ENCODE results near the gene ZER1. TPM values are rescaled to one million over a fixed set of nuclear protein-coding genes. Genes with fewer than 3 reads are reported as not detected.
A peak's percentile ranks its signal among the peaks of the same experiment; 100 is the strongest.

Gene ZER1
- total and polyA plus RNA-seq, 2 of the 8 experiments (the other 6 are each of a cell fraction or from before 2014, with no cell fraction given), result 20.5 to 26.6 TPM

- H3K9me3 ChIP-seq (ENCODE audit: insufficient read depth in 2 of 2, low read depth in 1 of 2, low read length in 1 of 2), result no peaks in the 10 kb centered on the region
- H2BK12ac ChIP-seq (ENCODE audit: low read depth, low read length), result no peak overlapping the region
- H3K56ac ChIP-seq (replicated peaks; ENCODE audit: insufficient read length, low read depth, low read length), result no peak overlapping the region
- H3K27me3 ChIP-seq (replicated peaks in 1 of 4; ENCODE audit: control insufficient read depth in 3 of 4, extremely low read depth in 1 of 4, insufficient read depth in 3 of 4, low read length in 3 of 4), result no peaks in the 10 kb centered on the region
- DNase-seq (ENCODE audit: low read depth in 1 of 2, low spot score in 2 of 2), result no peak
- H4K20me1 ChIP-seq (replicated peaks in 1 of 2; ENCODE audit: control insufficient read depth in 1 of 2, insufficient read depth in 2 of 2, low read length in 2 of 2), result peaks cover 5 to 22% of the 10 kb centered on the region in 2 experiments
- H3K79me2 ChIP-seq (ENCODE audit: control insufficient read depth in 1 of 2, insufficient read depth in 2 of 2, low read length in 2 of 2), result no peaks in the 10 kb centered on the region
- no peak overlapping the region for H3K27ac ChIP-seq (ENCODE audit: low read depth, low read length)
- peaks cover 7% of the 10 kb centered on the region; the same call in 1 of the 2 replicates for H3K23me2 ChIP-seq (ENCODE audit: low read depth, low read length)
- no peak overlapping the region for H3K4me3 ChIP-seq (ENCODE audit: extremely low read depth in 1 of 4, insufficient read depth in 2 of 4, low read depth in 3 of 4, low read length in 4 of 4)
- TF ChIP-seq ZNF274 (IDR thresholded peaks at IDR 0.05; ENCODE audit: borderline replicate concordance, extremely low read depth, low read length) (no peak), POLR2A (IDR thresholded peaks at IDR 0.05; ENCODE audit: control extremely low read depth in 1 of 2, low read depth in 2 of 2, low read length in 2 of 2) (peak in 1 of 2 experiments; percentile 29; a peak in 1 of 3 replicates)
- no peak overlapping the region for H2BK120ac ChIP-seq (replicated peaks; ENCODE audit: low read depth, low read length)
- H3K4ac ChIP-seq (replicated peaks; ENCODE audit: insufficient read length, low read depth, low read length), result no peak overlapping the region
- H3K9ac ChIP-seq (replicated peaks in 1 of 4; ENCODE audit: extremely low read depth in 1 of 4, low read depth in 3 of 4, low read length in 3 of 4), result no peak overlapping the region
- H2BK15ac ChIP-seq (ENCODE audit: low read length), result no peak overlapping the region
- no peak overlapping the region for H3K18ac ChIP-seq (ENCODE audit: extremely low read depth, low read length)
- H2AFZ ChIP-seq (ENCODE audit: low read length), result no peak overlapping the region
- no peak overlapping the region for H3K14ac ChIP-seq (ENCODE audit: insufficient read length)
- 93% methylated on average over 23 of the region's 24 CpGs; no CpG with 5 or more reads in 1 of the 2 experiments for WGBS, 2 experiments (ENCODE audit: extremely low coverage in 1 of 2, insufficient coverage in 1 of 2, insufficient read length in 1 of 2, insufficient replicate concordance in 2 of 2, low coverage in 1 of 2, low lambda C conversion rate in 2 of 2, missing lambda C conversion rate in 1 of 2)
- H4K8ac ChIP-seq (ENCODE audit: extremely low read depth, insufficient read depth, low read length), result peak overlapping the region; percentile 64; the same call in 1 of the 2 replicates
- peaks cover 0 to 11% (median 3%) of the 10 kb centered on the region in 4 experiments; a peak in 2 of 7 replicates for H3K4me1 ChIP-seq (replicated peaks in 1 of 4; ENCODE audit: control insufficient read depth in 3 of 4, insufficient read depth in 4 of 4, low read length in 3 of 4)
- no peak overlapping the region for H2BK20ac ChIP-seq (ENCODE audit: low read length)
- H2AK5ac ChIP-seq (ENCODE audit: low read depth, low read length), result no peak overlapping the region
- H2BK5ac ChIP-seq (ENCODE audit: low read depth, low read length), result peak overlapping the region; percentile 16; the same call in 1 of the 2 replicates
- H3K36me3 ChIP-seq (ENCODE audit: control insufficient read depth in 2 of 4, insufficient read depth in 4 of 4, low read length in 3 of 4), result peaks cover 23 to 45% (median 36%) of the 10 kb centered on the region in 4 experiments
- H3K79me1 ChIP-seq (ENCODE audit: low read depth, low read length), result no peaks in the 10 kb centered on the region; the same call in 1 of the 2 replicates
- CTCF ChIA-PET (ENCODE audit: partially characterized antibody), result interaction anchor here (0.8 to 2.6 kb wide), 5 partner anchors 56 to 107 kb away, joined by 3 to 8 read pairs (median 4); no protein-coding TSS in a partner anchor
- H3K4me2 ChIP-seq (ENCODE audit: insufficient read depth in 1 of 2, low read depth in 2 of 2, low read length in 2 of 2), result no peak overlapping the region
- no peak for FAIRE-seq
- H4K91ac ChIP-seq (replicated peaks; ENCODE audit: insufficient read length, low read length), result no peak overlapping the region
- POLR2A ChIA-PET (ENCODE audit: partially characterized antibody), result interaction anchor here (0.6 to 5.1 kb wide), 14 partner anchors 9 to 183 kb away, joined by 3 to 62 read pairs (median 4); partner anchors contain the start of genes DOLK, NUP188, SPOUT1 and ZDHHC12
- no peak overlapping the region for H3K23ac ChIP-seq (ENCODE audit: insufficient read length)
- H4K5ac ChIP-seq (ENCODE audit: insufficient read length, low read depth, low read length), result no peak overlapping the region
Observed at GRCh38 chr9:128820665-128821583, 49.2 kb upstream of the ZER1 start.
